NT2/D1 (cell line): ENCODE measurements around the gene GLT1D1.

ENCODE experiments used
- SUZ12 ChIP-seq: IDR thresholded peaks from 2 replicates; pipeline ENCODE4 v1.6.1; 2011; ENCODE audit not compliant: insufficient read length, insufficient read depth; ENCODE audit errors: extremely low read depth
- YY1 ChIP-seq: IDR thresholded peaks from 2 replicates; pipeline ENCODE4 v1.6.1; 2011; ENCODE audit not compliant: insufficient read length, insufficient read depth
- ZNF274 ChIP-seq: IDR thresholded peaks from 2 replicates; pipeline ENCODE4 v1.6.1; 2011; ENCODE audit warnings: mild to moderate bottlenecking, low read depth, low read length

DNA sequence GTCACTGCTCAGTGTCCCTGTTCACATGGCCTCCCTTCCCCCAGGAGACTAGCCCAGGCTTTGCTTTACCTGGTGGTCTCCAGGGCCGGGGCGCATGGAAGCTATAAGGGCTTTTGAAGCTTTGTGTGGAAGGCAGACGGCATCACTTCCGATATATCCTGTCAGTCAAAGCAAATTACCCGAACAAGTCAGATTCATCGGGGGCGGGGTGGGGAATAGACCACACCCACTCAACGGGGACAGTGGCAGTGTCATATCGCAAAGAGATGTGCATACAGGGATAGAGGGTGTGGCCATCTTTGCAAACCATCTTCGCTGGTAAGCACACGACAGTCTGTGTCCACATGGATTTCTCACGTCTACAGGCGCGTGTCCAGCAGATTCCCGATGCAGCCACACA, 127.3 kb downstream of the GLT1D1 start:
- TF ChIP-seq ZNF274 (no peak), YY1 (no peak), SUZ12 (no peak)
